ENCODE results near the gene UNC45B. TPM values are rescaled to one million over a fixed set of nuclear protein-coding genes. Genes with fewer than 3 reads are reported as not detected.
"Not testable (repeated sequence)": the region's sequence is repeated elsewhere in the genome, so short reads cannot be mapped to it uniquely, and the experiment has no call there.

The UNC45B gene
- total RNA-seq, 2 donors from 2014 or later: 118 to 131 TPM

DNA sequence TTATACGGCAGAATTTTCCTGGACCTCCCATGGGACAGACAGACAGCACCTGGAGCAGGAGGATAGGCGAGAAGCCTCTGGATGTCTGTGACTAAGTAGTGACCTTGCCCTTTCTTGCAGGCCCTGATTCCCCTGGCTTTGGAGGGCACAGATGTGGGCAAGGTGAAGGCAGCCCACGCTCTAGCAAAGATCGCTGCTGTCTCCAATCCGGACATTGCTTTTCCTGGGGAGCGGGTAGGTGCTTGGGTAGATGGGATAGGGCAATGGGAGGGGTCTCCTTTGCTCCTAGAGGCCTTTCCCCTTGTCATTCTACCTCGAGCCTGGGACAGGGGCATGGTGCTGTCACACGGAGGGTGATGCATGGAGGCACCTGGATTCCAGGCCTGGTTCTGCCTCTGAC lies 29.3 kb downstream of the UNC45B start:
- DNase-seq (ENCODE audit: low spot score): no peak
- H3K36me3 ChIP-seq: peaks cover 46% of the 10 kb centered on the region

DNA sequence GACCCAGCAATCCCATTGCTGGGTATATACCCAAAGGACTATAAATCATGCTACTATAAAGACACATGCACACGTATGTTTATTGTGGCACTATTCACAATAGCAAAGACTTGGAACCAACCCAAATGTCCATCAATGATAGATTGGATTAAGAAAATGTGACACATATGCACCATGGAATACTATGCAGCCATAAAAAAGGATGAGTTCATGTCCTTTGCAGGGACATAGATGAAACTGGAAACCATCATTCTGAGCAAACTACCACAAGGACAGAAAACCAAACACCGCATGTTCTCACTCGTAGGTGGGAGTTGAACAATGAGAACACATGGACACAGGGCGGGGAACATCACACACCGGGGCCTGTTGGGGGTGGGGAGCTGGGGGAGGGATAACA lies 31.8 kb downstream of the UNC45B start:
- H3K9me3 ChIP-seq; H3K27ac ChIP-seq; DNase-seq (ENCODE audit: low spot score); H3K27me3 ChIP-seq; H3K4me3 ChIP-seq; H3K4me1 ChIP-seq: not testable (repeated sequence)
- H3K36me3 ChIP-seq: peaks cover 55% of the 10 kb centered on the region

More for the DNA sequence above, 29.3 kb downstream of the UNC45B start:
- H3K9me3 ChIP-seq: no peaks in the 10 kb centered on the region
- no peak overlapping the region for H3K4me3 ChIP-seq
- no peaks in the 10 kb centered on the region for H3K27me3 ChIP-seq
- H3K4me1 ChIP-seq: no peaks in the 10 kb centered on the region
- TF ChIP-seq, protein P1, sequence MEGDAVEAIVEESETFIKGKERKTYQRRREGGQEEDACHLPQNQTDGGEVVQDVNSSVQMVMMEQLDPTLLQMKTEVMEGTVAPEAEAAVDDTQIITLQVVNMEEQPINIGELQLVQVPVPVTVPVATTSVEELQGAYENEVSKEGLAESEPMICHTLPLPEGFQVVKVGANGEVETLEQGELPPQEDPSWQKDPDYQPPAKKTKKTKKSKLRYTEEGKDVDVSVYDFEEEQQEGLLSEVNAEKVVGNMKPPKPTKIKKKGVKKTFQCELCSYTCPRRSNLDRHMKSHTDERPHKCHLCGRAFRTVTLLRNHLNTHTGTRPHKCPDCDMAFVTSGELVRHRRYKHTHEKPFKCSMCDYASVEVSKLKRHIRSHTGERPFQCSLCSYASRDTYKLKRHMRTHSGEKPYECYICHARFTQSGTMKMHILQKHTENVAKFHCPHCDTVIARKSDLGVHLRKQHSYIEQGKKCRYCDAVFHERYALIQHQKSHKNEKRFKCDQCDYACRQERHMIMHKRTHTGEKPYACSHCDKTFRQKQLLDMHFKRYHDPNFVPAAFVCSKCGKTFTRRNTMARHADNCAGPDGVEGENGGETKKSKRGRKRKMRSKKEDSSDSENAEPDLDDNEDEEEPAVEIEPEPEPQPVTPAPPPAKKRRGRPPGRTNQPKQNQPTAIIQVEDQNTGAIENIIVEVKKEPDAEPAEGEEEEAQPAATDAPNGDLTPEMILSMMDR (IDR thresholded peaks at IDR 0.05): no peak
- no peak overlapping the region for H3K27ac ChIP-seq

GRCh38 chr17:35183332-35183731 lies 35.7 kb downstream of the UNC45B start:
- peaks cover 48% of the 10 kb centered on the region for H3K36me3 ChIP-seq
- TF ChIP-seq, protein P1 (IDR thresholded peaks at IDR 0.05): no peak
- no peak overlapping the region for H3K27ac ChIP-seq
- DNase-seq (ENCODE audit: low spot score): no peak
- H3K4me1 ChIP-seq: no peaks in the 10 kb centered on the region
- no peaks in the 10 kb centered on the region for H3K9me3 ChIP-seq
- H3K27me3 ChIP-seq: no peaks in the 10 kb centered on the region
- H3K4me3 ChIP-seq: no peak overlapping the region

DNA sequence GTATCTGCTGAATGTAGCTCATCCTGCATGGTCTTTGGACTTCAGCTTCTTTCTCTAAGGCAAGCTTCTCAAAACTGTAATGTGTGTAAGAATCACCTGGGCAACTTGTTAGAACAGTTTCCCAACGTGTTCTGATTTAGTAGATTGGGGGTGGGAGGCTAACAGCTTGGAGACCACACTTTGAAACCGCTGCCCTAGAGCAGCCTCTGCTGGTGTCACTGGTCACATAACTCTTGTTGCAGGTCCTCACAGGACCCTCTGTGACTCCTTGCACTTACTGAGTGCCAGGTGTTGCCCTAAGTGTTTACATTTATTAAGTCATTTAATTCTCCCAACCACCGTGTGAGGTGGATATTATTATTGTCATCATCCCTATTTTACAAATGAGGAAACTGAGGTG lies 36.7 kb downstream of the UNC45B start:
- Histone ChIP-seq H3K27ac (no peak overlapping the region), H3K9me3 (no peaks in the 10 kb centered on the region), H3K36me3 (peaks cover 47% of the 10 kb centered on the region), H3K27me3 (no peaks in the 10 kb centered on the region), H3K4me3 (no peak overlapping the region), H3K4me1 (no peaks in the 10 kb centered on the region)
- DNase-seq (ENCODE audit: low spot score): no peak
- TF ChIP-seq, protein P1 (IDR thresholded peaks at IDR 0.05): no peak

- Histone ChIP-seq H3K27me3 (no peaks in the 10 kb centered on the region), H3K36me3 (peaks cover 33% of the 10 kb centered on the region), H3K4me1 (no peaks in the 10 kb centered on the region), H3K27ac (no peak overlapping the region), H3K4me3 (no peak overlapping the region), H3K9me3 (no peaks in the 10 kb centered on the region)
- no peak for DNase-seq (ENCODE audit: low spot score)
- TF ChIP-seq, protein P1 (IDR thresholded peaks at IDR 0.05): no peak
These were observed 38.2 kb downstream of the UNC45B start for GRCh38 chr17:35185849-35186248.

GRCh38 chr17:35187481-35187880 lies 39.9 kb downstream of the UNC45B start:
- TF ChIP-seq, protein P1 (IDR thresholded peaks at IDR 0.05): no peak
- Histone ChIP-seq H3K27me3 (no peaks in the 10 kb centered on the region), H3K36me3 (peaks cover 27% of the 10 kb centered on the region), H3K4me1 (no peaks in the 10 kb centered on the region), H3K9me3 (no peaks in the 10 kb centered on the region), H3K27ac (no peak overlapping the region), H3K4me3 (no peak overlapping the region)
- DNase-seq (ENCODE audit: low spot score): no peak

Data from right atrium auricular region (tissue), 2 donors.